Stimulated activated effector memory CD8-positive, alpha-beta T cell treated with anti-CD3 and anti-CD28 coated beads, Interleukin-12 subunit alpha, Interleukin-12 subunit beta, amount 100 ng/mL, for 72 hours (primary cell): ENCODE measurements around the gene JPH3.

ENCODE experiments used
- ATAC-seq: fragments of 150-1000 bp; cut with Tn5 transposase; 2 replicates; pipeline ENCODE4 v1.10.0; 2021
- DNase-seq, 2 donors: peaks; one replicate each; pipeline ENCODE4 v3.0.0; 2021 to 2022; ENCODE audit warnings: low spot score in 2 of 2
- H3K27ac Mint-ChIP-seq: one replicate; pipeline ENCODE4 v1.8.0; 2022; ENCODE audit warnings: mild to moderate bottlenecking, mixed read lengths
- H3K36me3 Mint-ChIP-seq: one replicate; pipeline ENCODE4 v1.8.0; 2022; ENCODE audit warnings: mild to moderate bottlenecking, mixed read lengths
- H3K4me1 Mint-ChIP-seq: one replicate; pipeline ENCODE4 v1.8.0; 2022; ENCODE audit warnings: mixed read lengths
- H3K4me3 Mint-ChIP-seq: one replicate; pipeline ENCODE4 v1.8.0; 2022; ENCODE audit warnings: mild to moderate bottlenecking, mixed read lengths
- H3K9me3 Mint-ChIP-seq: one replicate; pipeline ENCODE4 v1.8.0; 2022; ENCODE audit warnings: mixed read lengths

Gene JPH3

DNA sequence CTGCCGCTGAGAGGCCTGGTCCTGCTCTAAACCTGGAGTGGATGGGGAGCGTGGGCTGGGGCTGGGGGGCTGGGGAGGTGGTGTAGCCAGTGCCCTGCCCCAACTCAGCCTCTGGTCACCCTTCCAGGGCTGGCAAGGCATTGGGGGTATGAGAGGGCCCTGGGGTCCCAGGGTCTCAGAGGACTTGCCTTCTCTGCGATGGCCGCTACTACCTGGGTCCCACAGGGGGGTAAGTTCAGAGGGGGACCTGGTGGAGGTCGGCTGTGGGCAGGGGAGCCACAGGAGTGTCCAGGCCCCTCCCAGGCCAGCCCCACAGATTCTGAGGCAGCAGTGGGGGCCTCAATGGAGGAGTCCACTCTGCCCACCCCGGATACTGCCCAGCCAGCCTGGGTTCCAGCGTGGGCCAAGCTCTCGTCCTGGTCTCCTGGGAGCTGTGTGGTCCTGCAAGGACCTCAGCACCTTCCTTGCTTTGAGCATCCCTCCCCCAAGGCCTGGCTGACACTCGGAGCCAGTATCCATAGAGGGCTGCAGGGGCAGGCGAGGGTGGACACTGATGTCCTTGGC is 20.5 kb downstream of the JPH3 start:
- Mint-ChIP-seq H3K36me3 (no peaks in the 10 kb centered on the region), H3K4me3 (no peak overlapping the region), H3K9me3 (no peaks in the 10 kb centered on the region), H3K4me1 (peaks cover 5% of the 10 kb centered on the region), H3K27ac (no peak overlapping the region)
- ATAC-seq (no peak), DNase-seq (no peak)

- Mint-ChIP-seq H3K9me3 (no peaks in the 10 kb centered on the region), H3K27ac (no peak overlapping the region), H3K36me3 (no peaks in the 10 kb centered on the region), H3K4me1 (no peaks in the 10 kb centered on the region), H3K4me3 (no peak overlapping the region)
- no peak for ATAC-seq
- DNase-seq, result no peak
Measured at GRCh38 chr16:87625241-87625797, 23.0 kb downstream of the JPH3 start.

GRCh38 chr16:87626401-87626800 is 24.1 kb downstream of the JPH3 start:
- H3K4me1 Mint-ChIP-seq, result no peaks in the 10 kb centered on the region

GRCh38 chr16:87626905-87627304 is 24.6 kb downstream of the JPH3 start:
- Mint-ChIP-seq H3K4me3 (no peak overlapping the region), H3K9me3 (peaks cover 8% of the 10 kb centered on the region), H3K27ac (no peak overlapping the region), H3K4me1 (no peaks in the 10 kb centered on the region), H3K36me3 (no peaks in the 10 kb centered on the region)
- ATAC-seq (no peak), DNase-seq (no peak)

More at GRCh38 chr16:87626401-87626800, 24.1 kb downstream of the JPH3 start:
- no peak for DNase-seq
- Mint-ChIP-seq H3K36me3 (no peaks in the 10 kb centered on the region), H3K4me3 (no peak overlapping the region), H3K9me3 (peaks cover 3% of the 10 kb centered on the region), H3K27ac (no peak overlapping the region)
- ATAC-seq, result no peak

DNA sequence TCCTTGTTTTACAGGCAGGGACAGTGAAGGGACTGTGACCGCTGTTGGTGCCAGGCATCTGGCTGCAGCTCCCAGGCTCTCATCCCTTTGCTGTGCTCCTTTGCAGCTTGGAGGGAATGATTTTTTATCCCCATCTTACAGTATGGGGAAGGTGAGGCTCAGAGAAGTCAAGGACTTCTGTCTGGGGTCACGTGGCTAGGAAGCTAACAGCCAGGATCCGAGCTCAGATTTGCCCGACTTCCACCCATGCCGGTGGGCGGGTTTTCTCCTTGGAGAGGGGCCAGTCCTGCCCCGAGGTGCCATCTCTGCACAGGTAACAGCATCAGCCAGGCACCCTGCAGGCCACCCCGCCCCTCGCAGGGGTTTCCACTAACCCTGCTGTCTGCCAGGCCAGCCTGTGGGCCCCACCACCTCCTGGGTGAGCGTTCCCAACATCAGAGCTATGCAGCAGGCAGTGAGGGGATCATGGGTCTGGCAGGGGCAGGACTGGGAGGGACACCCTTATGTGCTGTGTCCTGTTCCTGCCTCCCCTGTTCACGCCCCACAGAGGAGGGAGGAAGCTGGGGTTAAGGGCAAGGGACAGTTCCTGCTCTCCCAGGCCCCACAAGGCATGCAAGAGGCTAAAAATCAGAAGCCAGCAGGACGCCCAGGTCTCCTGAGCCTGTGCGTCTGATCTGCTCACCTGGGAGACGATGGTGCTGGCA is 25.4 kb downstream of the JPH3 start:
- Mint-ChIP-seq H3K27ac (no peak overlapping the region), H3K36me3 (no peaks in the 10 kb centered on the region), H3K9me3 (peaks cover 8% of the 10 kb centered on the region), H3K4me1 (no peaks in the 10 kb centered on the region), H3K4me3 (no peak overlapping the region)
- DNase-seq (no peak), ATAC-seq (no peak)

DNA sequence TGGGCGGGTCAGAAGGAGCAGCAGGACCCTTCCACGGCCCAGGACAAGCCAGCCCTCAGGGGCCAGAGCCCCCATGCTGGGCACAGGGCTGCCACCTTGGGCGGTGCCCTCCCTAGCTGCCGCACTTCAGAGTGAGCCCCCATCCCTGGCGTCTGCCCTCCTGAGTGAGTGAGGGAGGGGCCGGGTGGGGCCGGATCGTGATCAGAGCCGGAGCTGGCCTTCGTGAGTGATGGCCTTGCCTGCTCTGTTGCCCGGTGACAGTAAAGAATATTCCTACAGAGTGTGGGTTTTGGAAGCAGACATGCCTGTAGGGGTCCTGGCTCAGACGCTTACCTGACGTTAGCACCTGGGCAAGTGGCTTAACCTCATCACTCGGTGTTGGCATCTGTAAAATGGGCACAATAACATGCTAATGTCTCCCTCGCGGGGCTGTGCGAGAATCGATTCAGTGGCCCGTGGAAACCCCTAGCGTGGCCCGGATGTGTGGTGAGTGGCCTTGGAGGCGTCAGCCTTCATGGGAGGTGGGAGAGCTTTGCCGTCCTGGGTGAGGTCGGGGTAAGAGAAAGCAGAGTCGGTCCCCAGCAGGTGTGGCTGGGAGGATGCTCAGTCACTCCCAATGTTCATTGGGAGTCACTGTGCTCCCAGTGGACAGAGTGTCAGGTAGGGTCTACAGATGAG is 26.1 kb downstream of the JPH3 start:
- no peak for DNase-seq
- H3K36me3 Mint-ChIP-seq, result no peaks in the 10 kb centered on the region
- H3K4me3 Mint-ChIP-seq, result no peak overlapping the region
- no peak overlapping the region for H3K27ac Mint-ChIP-seq
- H3K9me3 Mint-ChIP-seq, result peaks cover 8% of the 10 kb centered on the region
- no peak for ATAC-seq
- no peaks in the 10 kb centered on the region for H3K4me1 Mint-ChIP-seq

DNA sequence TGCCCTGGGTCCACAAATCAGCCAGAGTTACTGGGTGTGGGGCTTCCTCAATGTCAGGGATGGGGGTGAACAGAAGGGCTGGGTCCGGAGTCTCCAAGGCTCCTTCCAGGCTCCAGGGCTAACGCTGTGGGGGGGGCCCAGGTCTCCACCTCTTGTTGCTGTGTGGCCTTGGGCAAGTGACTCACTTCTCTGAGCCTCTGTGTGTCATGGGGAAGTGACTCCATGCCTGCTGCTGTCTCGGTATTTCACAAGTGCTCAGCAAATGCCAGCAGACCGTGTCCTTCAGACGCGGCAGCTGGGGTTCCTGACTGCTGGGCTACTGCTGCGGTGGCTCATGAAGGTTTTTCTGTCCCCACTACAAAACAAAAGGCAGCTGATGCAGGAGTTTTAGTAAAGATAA is 26.6 kb downstream of the JPH3 start:
- Mint-ChIP-seq H3K9me3 (peaks cover 8% of the 10 kb centered on the region), H3K4me1 (no peaks in the 10 kb centered on the region), H3K36me3 (no peaks in the 10 kb centered on the region), H3K4me3 (no peak overlapping the region), H3K27ac (no peak overlapping the region)
- ATAC-seq (no peak), DNase-seq (no peak)

DNA sequence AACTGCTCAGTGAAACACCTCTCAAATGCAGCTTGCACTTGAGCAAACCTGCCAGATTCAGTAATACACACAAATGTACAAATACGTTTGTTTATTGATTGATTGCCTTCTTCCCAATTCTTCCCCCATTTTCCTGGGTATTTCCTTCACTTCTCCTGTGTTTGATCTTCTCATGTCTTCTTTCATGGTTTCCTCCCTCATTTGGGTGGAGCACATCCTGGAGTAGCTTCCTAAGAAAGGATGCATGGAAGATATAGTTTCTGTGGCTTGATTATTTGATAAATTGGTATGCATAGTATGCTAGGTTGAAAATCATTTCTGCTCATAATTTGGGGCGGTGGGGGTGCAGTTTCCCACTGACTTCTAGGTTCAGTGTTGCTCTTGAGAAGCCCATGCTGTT is 28.8 kb downstream of the JPH3 start:
- no peak for DNase-seq
- no peak for ATAC-seq
- Mint-ChIP-seq H3K9me3 (peaks cover 8% of the 10 kb centered on the region), H3K4me3 (no peak overlapping the region), H3K36me3 (no peaks in the 10 kb centered on the region), H3K4me1 (peaks cover 11% of the 10 kb centered on the region), H3K27ac (no peak overlapping the region)

DNA sequence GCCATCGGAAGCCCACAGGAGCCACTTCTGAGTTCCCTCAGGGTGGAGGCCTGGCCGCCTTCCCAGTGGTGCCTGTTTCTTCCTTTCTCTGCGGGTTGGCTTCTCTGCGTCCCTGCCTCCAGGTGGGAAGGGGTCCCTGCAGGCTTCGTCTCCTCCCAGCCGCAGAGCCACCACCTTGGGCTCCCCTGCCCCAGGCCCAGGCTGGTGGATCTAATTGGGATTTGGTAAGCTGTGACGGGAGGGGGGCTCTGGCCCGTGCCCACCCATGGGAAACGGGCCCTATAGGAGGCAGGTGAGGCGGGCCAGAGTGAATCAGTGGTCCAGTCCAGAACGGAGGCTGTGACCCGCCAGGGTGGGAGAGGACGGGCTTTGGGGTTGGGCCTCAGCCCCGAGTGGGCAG is 32.1 kb downstream of the JPH3 start:
- ATAC-seq (no peak), DNase-seq (no peak)
- Mint-ChIP-seq H3K4me3 (no peak overlapping the region), H3K4me1 (peaks cover 11% of the 10 kb centered on the region), H3K27ac (no peak overlapping the region), H3K36me3 (no peaks in the 10 kb centered on the region), H3K9me3 (peaks cover 8% of the 10 kb centered on the region)

GRCh38 chr16:87635541-87636049 is 33.3 kb downstream of the JPH3 start:
- DNase-seq, result peak; percentile 56 to 82
- Mint-ChIP-seq H3K36me3 (no peaks in the 10 kb centered on the region), H3K27ac (peak overlapping the region; percentile 44)

DNA sequence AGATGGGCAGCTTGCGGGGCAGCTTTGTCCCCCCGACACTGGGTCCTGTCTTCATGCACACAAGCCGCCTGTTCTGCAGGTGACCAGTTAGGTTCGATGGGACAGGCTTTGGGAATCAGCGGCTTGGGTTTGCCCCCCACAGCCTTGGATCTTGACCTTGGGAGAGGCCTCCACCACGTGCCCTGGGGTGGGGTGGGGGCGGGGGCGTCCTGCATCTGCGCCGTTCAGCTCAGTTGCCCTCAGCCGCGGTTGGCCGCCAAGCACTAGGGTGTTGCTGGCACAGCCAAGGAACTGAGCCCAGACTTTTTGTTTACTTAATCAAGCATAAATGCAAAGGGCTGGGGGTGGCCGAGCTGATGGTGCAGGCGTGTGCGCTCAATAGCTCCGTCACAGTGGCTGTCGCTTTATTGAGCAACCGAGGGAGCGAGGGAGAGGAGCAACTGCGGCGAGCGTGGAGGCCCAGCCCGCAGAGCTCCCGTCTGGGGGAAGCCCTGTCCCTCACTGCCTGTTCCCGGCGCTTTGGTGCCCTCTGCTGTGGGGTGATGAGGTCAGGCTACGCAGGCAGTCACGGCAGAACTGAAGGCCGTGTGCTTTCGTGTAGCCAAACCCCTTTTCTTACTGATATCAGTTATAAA is 33.9 kb downstream of the JPH3 start:
- Mint-ChIP-seq H3K36me3 (no peaks in the 10 kb centered on the region), H3K4me3 (peak overlapping the region; percentile 75), H3K4me1 (peaks cover 11% of the 10 kb centered on the region), H3K9me3 (peaks cover 6% of the 10 kb centered on the region), H3K27ac (peak overlapping the region; percentile 44)
- peak; percentile 67 to 87 for DNase-seq
- peak; percentile 90 for ATAC-seq

More at GRCh38 chr16:87635541-87636049, 33.3 kb downstream of the JPH3 start:
- peak overlapping the region; percentile 75 for H3K4me3 Mint-ChIP-seq
- ATAC-seq, result peak; percentile 83
- peaks cover 8% of the 10 kb centered on the region for H3K9me3 Mint-ChIP-seq
- H3K4me1 Mint-ChIP-seq, result peaks cover 11% of the 10 kb centered on the region

DNA sequence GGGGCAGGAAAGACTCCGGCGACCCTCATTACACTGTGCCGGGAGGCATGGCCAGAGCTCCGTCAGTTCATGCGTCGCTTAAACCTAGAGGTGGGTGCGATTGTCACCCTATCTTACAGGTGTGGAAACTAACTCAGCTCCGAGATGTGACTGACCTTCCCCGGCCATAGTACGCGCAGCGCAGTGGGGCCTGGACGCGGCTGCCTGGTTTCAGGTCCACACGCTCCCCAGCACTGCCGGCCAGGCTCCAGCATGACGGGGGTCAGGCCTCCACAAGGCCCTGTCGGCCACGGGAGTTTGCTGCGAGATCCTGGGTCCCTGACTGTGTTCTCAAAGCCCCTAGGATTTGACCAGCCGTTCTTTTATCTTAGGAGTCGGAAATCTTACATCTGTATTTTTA is 34.4 kb downstream of the JPH3 start:
- DNase-seq (no peak), ATAC-seq (no peak)
- Mint-ChIP-seq H3K4me1 (peaks cover 11% of the 10 kb centered on the region), H3K4me3 (peak overlapping the region; percentile 75), H3K9me3 (peaks cover 2% of the 10 kb centered on the region), H3K27ac (no peak overlapping the region), H3K36me3 (no peaks in the 10 kb centered on the region)

DNA sequence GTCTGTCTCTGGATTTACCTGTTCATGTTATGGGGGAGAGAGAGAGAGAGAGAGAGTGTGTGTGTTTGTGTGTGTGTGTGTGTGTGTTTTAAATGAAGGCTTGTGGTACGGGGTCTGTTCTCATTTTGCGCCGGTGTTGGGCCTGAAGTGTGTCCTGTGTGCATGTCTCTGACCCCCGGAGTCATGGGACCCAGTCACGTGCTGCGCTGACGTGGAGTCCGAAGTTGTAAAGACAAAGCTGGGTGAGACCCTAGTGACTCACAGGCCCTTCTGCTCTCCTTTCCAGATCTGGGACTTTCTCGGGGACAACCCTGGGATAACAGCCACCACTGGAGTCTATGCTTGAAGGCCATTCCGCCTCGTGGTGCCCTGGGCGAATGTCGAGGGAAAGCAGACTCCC is 35.0 kb downstream of the JPH3 start:
- peak overlapping the region; percentile 29 for H3K27ac Mint-ChIP-seq
- no peaks in the 10 kb centered on the region for H3K9me3 Mint-ChIP-seq
- no peaks in the 10 kb centered on the region for H3K36me3 Mint-ChIP-seq
- ATAC-seq (no peak), DNase-seq (no peak)
- H3K4me1 Mint-ChIP-seq, result peaks cover 11% of the 10 kb centered on the region
- H3K4me3 Mint-ChIP-seq, result peak overlapping the region; percentile 75

DNA sequence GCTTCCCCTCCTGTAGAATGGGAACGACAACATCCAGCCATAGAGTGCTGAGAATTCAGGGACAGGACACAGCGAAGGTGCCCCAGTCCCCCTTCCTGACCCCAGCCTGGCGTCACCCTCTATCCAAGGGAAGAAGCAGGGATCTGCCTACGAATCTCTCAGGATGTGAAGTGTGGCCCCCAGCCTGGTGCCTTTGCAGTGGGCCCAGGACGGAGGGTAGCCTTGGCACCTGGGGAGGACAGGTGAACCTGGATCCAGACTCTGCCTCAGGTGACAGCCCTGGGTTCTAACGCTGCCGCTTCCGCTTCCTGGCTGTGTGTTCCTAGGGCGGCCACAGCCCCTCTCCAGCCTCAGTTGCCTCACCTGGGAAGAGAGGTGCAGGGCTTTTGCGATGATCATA is 36.4 kb downstream of the JPH3 start:
- H3K4me3 Mint-ChIP-seq, result no peak overlapping the region
- no peaks in the 10 kb centered on the region for H3K36me3 Mint-ChIP-seq
- H3K4me1 Mint-ChIP-seq, result peaks cover 11% of the 10 kb centered on the region
- H3K27ac Mint-ChIP-seq, result no peak overlapping the region
- DNase-seq (no peak), ATAC-seq (no peak)
- no peaks in the 10 kb centered on the region for H3K9me3 Mint-ChIP-seq

DNA sequence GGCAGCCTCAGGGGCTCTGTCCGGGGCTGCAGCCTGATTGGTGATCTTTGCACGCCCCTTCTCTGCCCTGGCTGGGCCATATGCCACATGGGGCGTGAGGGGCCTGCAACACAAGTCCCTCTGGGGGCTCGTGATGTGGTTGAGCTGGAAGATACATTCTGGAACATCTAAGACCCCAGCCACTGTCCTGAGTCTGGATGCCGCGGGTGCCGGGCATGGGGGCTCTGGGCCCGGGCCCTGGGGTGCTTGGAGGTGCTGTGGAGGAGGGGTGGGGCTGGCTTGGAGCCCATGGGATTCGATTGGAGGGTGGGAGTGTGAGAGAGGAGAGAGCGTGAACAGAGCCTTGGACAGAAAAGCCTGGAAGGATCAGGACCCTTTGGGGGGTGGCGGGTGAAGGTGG is 39.4 kb downstream of the JPH3 start:
- Mint-ChIP-seq H3K4me1 (no peaks in the 10 kb centered on the region), H3K27ac (no peak overlapping the region), H3K4me3 (no peak overlapping the region), H3K9me3 (no peaks in the 10 kb centered on the region), H3K36me3 (no peaks in the 10 kb centered on the region)
- no peak for DNase-seq
- no peak for ATAC-seq
